HCT116 (cell line): ENCODE data around the gene SUFU. TPM values are rescaled to one million over a fixed set of nuclear protein-coding genes. Genes with fewer than 3 reads are reported as not detected.
A peak's percentile ranks its signal among the peaks of the same experiment; 100 is the strongest.

Source experiments
- ATAC-seq: fragments of 200-7000 bp; cut with Tn5 transposase; 2 replicates; pipeline ENCODE4 v1.9.1; 2020; ENCODE audit warnings: mild to moderate bottlenecking, moderate library complexity
- BruUV-seq: library from RNA; stranded (reverse); fragments of 400-500 nt; replicated peaks from 2 replicates; lab custom pipeline; 2021; lab: Mats Ljungman, UMichigan
- CTCF ChIA-PET: fragments of 300-600 bp; sonication (Branson Sonifier 250); formaldehyde crosslinking; loops from one replicate; lab custom pipeline; 2021; ENCODE audit warnings: antibody characterized with exemption; lab: Charles Lee
- POLR2A ChIA-PET: fragments of 300-600, 350-600 bp; sonication (Branson Sonifier 250); formaldehyde crosslinking; loops from one replicate; lab custom pipeline; 2021; ENCODE audit warnings: antibody characterized with exemption; lab: Charles Lee
- RAD21 ChIA-PET, 2 experiments: fragments of 300-600 bp; sonication (Branson Sonifier 250); formaldehyde crosslinking; loops; one replicate each; lab custom pipeline; 2023; ENCODE audit warnings: low total read pairs in 2 of 2; ENCODE audit not compliant: uncharacterized antibody in 2 of 2, unreplicated experiment in 2 of 2, low non-redundant PET in 1 of 2; lab: Charles Lee
- DNase-seq: peaks from one replicate; pipeline ENCODE4 v3.0.0-alpha.2; 2010; ENCODE audit warnings: low read depth, low spot score
- H2AFZ ChIP-seq: fragments of 200-600 bp; shearing (Covaris generic), sonication (generic); 2 replicates; pipeline ENCODE4 v1.6.1; 2017; ENCODE audit warnings: low read depth, mixed run types, mixed read lengths, antibody characterized with exemption, low read length; ENCODE audit not compliant: poor library complexity, severe bottlenecking
- H3K27ac ChIP-seq: 2 replicates; pipeline ENCODE4 v1.5.1; 2012; ENCODE audit warnings: low read depth, low read length
- H3K27me3 ChIP-seq: fragments of 200-600 bp; sonication (generic); 2 replicates; pipeline ENCODE4 v1.6.1; 2016; ENCODE audit warnings: mixed run types, low read length, mixed read lengths; ENCODE audit not compliant: insufficient read depth
- H3K36me3 ChIP-seq, 2 experiments: fragments of 200-500 bp in 1 of 2; fragments of 200-600 bp in 1 of 2; sonication (Bioruptor generic) in 1 of 2; sonication (generic) in 1 of 2; 2 replicates each; pipeline versions ENCODE4 v1.5.1 to v1.6.1; 2014 to 2016; ENCODE audit warnings: low read length in 2 of 2, inconsistent platforms in 1 of 2, mixed read lengths in 1 of 2, mixed run types in 1 of 2; ENCODE audit not compliant: insufficient read depth in 2 of 2, control insufficient read depth in 1 of 2
- H3K4me1 ChIP-seq, 2 experiments: fragments of 200-600 bp in 1 of 2; sonication (generic) in 1 of 2; 2 replicates each; pipeline versions ENCODE4 v1.5.1 to v1.6.1; 2012 to 2017; ENCODE audit warnings: low read length in 2 of 2, inconsistent platforms in 1 of 2, mild to moderate bottlenecking in 1 of 2, mixed read lengths in 1 of 2, mixed run types in 1 of 2, moderate library complexity in 1 of 2; ENCODE audit not compliant: insufficient read depth in 2 of 2, control insufficient read depth in 1 of 2
- H3K4me2 ChIP-seq: fragments of 200-600 bp; sonication (generic); 2 replicates; pipeline ENCODE4 v1.6.1; 2017; ENCODE audit warnings: mixed run types, low read length, mixed read lengths
- H3K4me3 ChIP-seq, 2 experiments: fragments of 200-600 bp in 1 of 2; sonication (generic) in 1 of 2; replicated peaks in 1 of 2; 2 replicates each; pipeline ENCODE4 v1.5.1; 2011 to 2016; ENCODE audit warnings: low read length in 2 of 2, control low read depth in 1 of 2, low read depth in 1 of 2, mild to moderate bottlenecking in 1 of 2, mixed read lengths in 1 of 2, mixed run types in 1 of 2
- H3K79me2 ChIP-seq: fragments of 200-600 bp; sonication (generic); 2 replicates; pipeline ENCODE4 v1.6.1; 2017; ENCODE audit warnings: mild to moderate bottlenecking, mixed run types, low read length, moderate library complexity, mixed read lengths; ENCODE audit not compliant: insufficient read depth
- H3K9ac ChIP-seq: fragments of 200-600 bp; sonication (generic); 2 replicates; pipeline ENCODE4 v1.6.1; 2016; ENCODE audit warnings: low read length, mixed read lengths
- H3K9me2 ChIP-seq: fragments of 200-600 bp; sonication (generic), shearing (Covaris generic); 2 replicates; pipeline ENCODE4 v1.6.1; 2017; ENCODE audit warnings: mixed run types, mild to moderate bottlenecking, moderate library complexity; ENCODE audit not compliant: insufficient read depth
- H3K9me3 ChIP-seq, 2 experiments: fragments of 200-500 bp in 1 of 2; fragments of 200-600 bp in 1 of 2; sonication (Bioruptor generic) in 1 of 2; sonication (generic) in 1 of 2; 2 replicates each; pipeline ENCODE4 v1.6.1; 2014 to 2017; ENCODE audit warnings: low read length in 2 of 2, mixed read lengths in 2 of 2, inconsistent platforms in 1 of 2, low read depth in 1 of 2, mild to moderate bottlenecking in 1 of 2, mixed run types in 1 of 2, moderate library complexity in 1 of 2; ENCODE audit not compliant: control insufficient read depth in 1 of 2, insufficient read depth in 1 of 2
- H4K20me1 ChIP-seq: fragments of 200-600 bp; sonication (generic), shearing (Covaris generic); 2 replicates; pipeline ENCODE4 v1.6.1; 2017; ENCODE audit warnings: mixed run types, mild to moderate bottlenecking, moderate library complexity; ENCODE audit not compliant: insufficient read depth
- CBX3 ChIP-seq: IDR thresholded peaks from 2 replicates; pipeline ENCODE4 v1.6.1; 2012; ENCODE audit warnings: low read depth
- EGR1 ChIP-seq: IDR thresholded peaks from 2 replicates; pipeline ENCODE4 v1.6.1; 2012; ENCODE audit warnings: low read depth
- FOSL1 ChIP-seq: IDR thresholded peaks from 2 replicates; pipeline ENCODE4 v1.6.1; 2012; ENCODE audit warnings: low read depth
- POLR2A ChIP-seq: IDR thresholded peaks from 2 replicates; pipeline ENCODE4 v1.7.0; 2011; ENCODE audit warnings: borderline replicate concordance; ENCODE audit not compliant: insufficient read depth, insufficient read length; ENCODE audit errors: extremely low read depth
- POLR2AphosphoS5 ChIP-seq: IDR thresholded peaks from 2 replicates; pipeline ENCODE4 v1.6.1; 2011; ENCODE audit warnings: mild to moderate bottlenecking, low read depth, low read length, moderate library complexity
- SIN3A ChIP-seq: IDR thresholded peaks from 2 replicates; pipeline ENCODE4 v1.6.1; 2012; ENCODE audit warnings: low read depth
- TCF7L2 ChIP-seq: IDR thresholded peaks from 2 replicates; pipeline ENCODE4 v1.7.0; 2011; ENCODE audit warnings: borderline replicate concordance, inconsistent platforms; ENCODE audit not compliant: insufficient read depth, insufficient read length; ENCODE audit errors: extremely low read depth
- YY1 ChIP-seq: IDR thresholded peaks from 2 replicates; pipeline ENCODE4 v1.6.1; 2011; ENCODE audit warnings: low read length, low read depth, moderate library complexity, mild to moderate bottlenecking; ENCODE audit not compliant: insufficient replicate concordance; ENCODE audit errors: extremely low read depth
- intact Hi-C: fragments of 100-400 bp; cut with micrococcal nuclease; formaldehyde crosslinking; loops from 2 replicates; pipeline ENCODE4 v1.10.0; 2022
- total RNA-seq: library from RNA; stranded (reverse); gene quantifications from one replicate; pipeline ENCODE4 v1.2.1, GENCODE V29; 2021; ENCODE audit not compliant: unreplicated experiment
- TF ChIP-seq, protein P1 (sequence below): IDR thresholded peaks from 2 replicates; pipeline ENCODE4 v1.6.1; 2011; ENCODE audit warnings: mild to moderate bottlenecking, low read length, moderate library complexity; ENCODE audit not compliant: insufficient replicate concordance; ENCODE audit errors: extremely low read depth
- TF ChIP-seq, protein P2 (sequence below): IDR thresholded peaks from 2 replicates; pipeline ENCODE4 v1.6.1; 2012

Gene SUFU
- total RNA-seq, 1 experiment from 2014 or later, result 18.8 TPM

DNA sequence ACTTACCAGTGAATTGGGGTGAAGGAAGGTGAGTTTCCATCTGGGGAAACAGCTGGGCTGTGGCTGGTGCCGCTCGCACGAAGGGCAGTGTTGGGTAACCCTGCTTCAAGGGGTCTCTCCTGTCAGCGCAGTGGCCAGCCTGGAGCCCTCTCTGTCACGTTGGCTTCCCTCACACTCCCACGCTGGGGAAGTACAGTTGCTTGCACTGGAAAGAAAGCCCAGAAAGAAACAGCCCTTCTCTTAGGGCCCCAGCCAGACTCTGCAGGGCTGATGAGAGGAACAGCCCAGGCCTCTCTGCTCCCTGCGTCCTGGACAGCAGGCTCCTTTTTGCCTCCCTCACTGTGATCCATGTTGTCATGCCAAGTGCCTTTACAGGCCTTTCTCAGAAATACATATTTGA, 100.2 kb downstream of the SUFU start:
- H3K27me3 ChIP-seq, result no peaks in the 10 kb centered on the region
- RAD21 ChIA-PET, result interaction anchor here in 1 of 2 experiments (0.9 kb wide), 1 partner anchor 40 kb away, joined by 4 read pairs; the partner anchor contains the start of gene TRIM8
- TF ChIP-seq, protein P1, sequence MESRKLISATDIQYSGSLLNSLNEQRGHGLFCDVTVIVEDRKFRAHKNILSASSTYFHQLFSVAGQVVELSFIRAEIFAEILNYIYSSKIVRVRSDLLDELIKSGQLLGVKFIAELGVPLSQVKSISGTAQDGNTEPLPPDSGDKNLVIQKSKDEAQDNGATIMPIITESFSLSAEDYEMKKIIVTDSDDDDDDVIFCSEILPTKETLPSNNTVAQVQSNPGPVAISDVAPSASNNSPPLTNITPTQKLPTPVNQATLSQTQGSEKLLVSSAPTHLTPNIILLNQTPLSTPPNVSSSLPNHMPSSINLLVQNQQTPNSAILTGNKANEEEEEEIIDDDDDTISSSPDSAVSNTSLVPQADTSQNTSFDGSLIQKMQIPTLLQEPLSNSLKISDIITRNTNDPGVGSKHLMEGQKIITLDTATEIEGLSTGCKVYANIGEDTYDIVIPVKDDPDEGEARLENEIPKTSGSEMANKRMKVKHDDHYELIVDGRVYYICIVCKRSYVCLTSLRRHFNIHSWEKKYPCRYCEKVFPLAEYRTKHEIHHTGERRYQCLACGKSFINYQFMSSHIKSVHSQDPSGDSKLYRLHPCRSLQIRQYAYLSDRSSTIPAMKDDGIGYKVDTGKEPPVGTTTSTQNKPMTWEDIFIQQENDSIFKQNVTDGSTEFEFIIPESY, result no peak
- TF ChIP-seq, all 23 proteins: peak for 0
- no peaks in the 10 kb centered on the region for H3K36me3 ChIP-seq
- peak overlapping the region; percentile 84 for H3K4me2 ChIP-seq
- H3K4me3 ChIP-seq, result peak overlapping the region in 1 of 2 experiments; percentile 43; a peak in 2 of 4 replicates
- peaks cover 58 to 71% of the 10 kb centered on the region in 2 experiments for H3K4me1 ChIP-seq
- H3K9ac ChIP-seq, result peak overlapping the region; percentile 69
- intact Hi-C loops, result loop anchor here (2.0 kb wide), 1 partner anchor 39 kb away; no protein-coding TSS in a partner anchor
- H2AFZ ChIP-seq, result no peak overlapping the region
- ChIA-PET CTCF (interaction anchor here (0.9 to 2.5 kb wide), 4 partner anchors 8 to 26 kb away, joined by 4 to 16 read pairs (median 7); no protein-coding TSS in a partner anchor), POLR2A (interaction anchor here (0.7 to 1.1 kb wide), 2 partner anchors 10 to 325 kb away, joined by 3 to 4 read pairs; no protein-coding TSS in a partner anchor)
- ATAC-seq, result peak; percentile 26
- H3K9me3 ChIP-seq, result no peaks in the 10 kb centered on the region
- H3K79me2 ChIP-seq, result no peaks in the 10 kb centered on the region
- no peaks in the 10 kb centered on the region for H3K9me2 ChIP-seq
- no peaks in the 10 kb centered on the region for H4K20me1 ChIP-seq
- DNase-seq, result no peak
- H3K27ac ChIP-seq, result peak overlapping the region; percentile 92
- no TSS peak for BruUV-seq

DNA sequence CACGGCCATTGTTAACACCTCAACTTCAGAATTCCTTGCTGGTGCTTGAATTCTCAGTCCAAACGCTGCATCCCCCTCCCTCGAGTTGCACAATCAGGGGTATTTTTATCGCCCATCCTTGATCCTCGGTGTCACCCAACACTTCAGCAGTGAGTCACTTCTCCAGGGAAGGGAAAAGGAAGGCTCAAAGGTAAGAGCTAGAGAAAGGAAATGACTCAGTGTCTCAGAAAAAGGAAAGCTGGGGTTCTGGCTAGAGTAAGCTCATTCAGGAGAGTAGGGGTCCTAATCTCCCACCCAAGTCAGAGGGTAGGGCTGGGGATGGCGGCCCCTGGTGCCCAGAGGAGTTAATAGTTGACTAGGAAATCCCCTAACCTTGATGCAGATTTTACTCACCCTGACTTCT, 100.7 kb downstream of the SUFU start:
- H3K9me2 ChIP-seq, result no peaks in the 10 kb centered on the region
- H3K9me3 ChIP-seq, result no peaks in the 10 kb centered on the region
- ChIA-PET RAD21 (interaction anchor here in 1 of 2 experiments (0.9 kb wide), 1 partner anchor 40 kb away, joined by 4 read pairs; the partner anchor contains the start of gene TRIM8), POLR2A (interaction anchor here (0.7 to 1.3 kb wide), 3 partner anchors 10 to 326 kb away, joined by 3 to 5 read pairs (median 4); partner anchors contain the start of gene ACTR1A), CTCF (interaction anchor here (0.6 to 2.5 kb wide), 7 partner anchors 8 to 373 kb away, joined by 3 to 16 read pairs (median 4); partner anchors contain the start of gene TRIM8)
- peak overlapping the region; percentile 69 for H3K9ac ChIP-seq
- H3K27me3 ChIP-seq, result no peaks in the 10 kb centered on the region
- no peaks in the 10 kb centered on the region for H4K20me1 ChIP-seq
- H3K36me3 ChIP-seq, result no peaks in the 10 kb centered on the region
- intact Hi-C loops, result loop anchor here (2.0 kb wide), 1 partner anchor 38 kb away; no protein-coding TSS in a partner anchor
- peak overlapping the region; percentile 84 for H3K4me2 ChIP-seq
- H3K27ac ChIP-seq, result peak overlapping the region; percentile 92
- no peak overlapping the region for H2AFZ ChIP-seq
- H3K79me2 ChIP-seq, result no peaks in the 10 kb centered on the region
- H3K4me1 ChIP-seq, result peaks cover 58 to 76% of the 10 kb centered on the region in 2 experiments
- TSS peak; percentile 85 for BruUV-seq
- peak overlapping the region; percentile 15 to 43 for H3K4me3 ChIP-seq
- ATAC-seq (peak; percentile 79), DNase-seq (peak; percentile 86)
- TF ChIP-seq FOSL1 (no peak), EGR1 (no peak), POLR2AphosphoS5 (peak; percentile 74), CBX3 (no peak), SIN3A (no peak), TCF7L2 (peak; percentile 80), POLR2A (no peak), YY1 (peak; percentile 70)
- TF ChIP-seq, protein P2, sequence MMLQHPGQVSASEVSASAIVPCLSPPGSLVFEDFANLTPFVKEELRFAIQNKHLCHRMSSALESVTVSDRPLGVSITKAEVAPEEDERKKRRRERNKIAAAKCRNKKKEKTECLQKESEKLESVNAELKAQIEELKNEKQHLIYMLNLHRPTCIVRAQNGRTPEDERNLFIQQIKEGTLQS, result no peak
- TF ChIP-seq, protein P1, result peak; percentile 16
